ENCODE results near the gene HSD11B2. TPM values are rescaled to one million over a fixed set of nuclear protein-coding genes. Genes with fewer than 3 reads are reported as not detected.

HSD11B2 gene
- total and polyA plus RNA-seq, 10 of the 15 experiments (the other 5 are each of a cell fraction or from before 2014, with no cell fraction given): 0.09 to 0.34 (median 0.21) TPM; not detected in 2

GRCh38 chr16:67442581-67443255 is 11.8 kb downstream of the HSD11B2 start:
- Histone ChIP-seq H3K4me3 (no peak overlapping the region), H3K36me3 (ENCODE audit: control insufficient read depth in 2 of 2, insufficient read depth in 2 of 2, low read length in 1 of 2) (peaks cover 4 to 21% of the 10 kb centered on the region in 2 experiments), H2AFZ (ENCODE audit: control insufficient read depth, low read depth, low read length) (no peak overlapping the region), H3K79me2 (ENCODE audit: control insufficient read depth, insufficient read depth, low read length) (no peaks in the 10 kb centered on the region), H3K9ac (ENCODE audit: control insufficient read depth, insufficient read depth, low read length) (no peak overlapping the region), H3K27ac (ENCODE audit: control insufficient read depth, insufficient read depth) (no peak overlapping the region), H3K4me2 (ENCODE audit: control insufficient read depth, insufficient read depth) (no peak overlapping the region), H3K27me3 (replicated peaks in 1 of 2; ENCODE audit: control insufficient read depth in 2 of 2, insufficient read depth in 2 of 2, low read length in 1 of 2) (no peaks in the 10 kb centered on the region), H4K20me1 (ENCODE audit: control insufficient read depth, insufficient read depth) (0 out of 2 replicates have a peak, but pooled peaks cover 4% of the 10 kb centered on the region), H3K4me1 (ENCODE audit: control insufficient read depth, insufficient read depth, low read length) (peaks cover 5% of the 10 kb centered on the region), H3K9me3 (replicated peaks; ENCODE audit: control insufficient read depth, insufficient read depth, low read length) (no peaks in the 10 kb centered on the region)
- ChIA-PET POLR2A (no interaction called here), CTCF (interaction anchor here (1.6 to 7.7 kb wide), 2 partner anchors 10 to 16 kb away, joined by 4 to 84 read pairs; no protein-coding TSS in a partner anchor), SMC1A (ENCODE audit: uncharacterized antibody, unreplicated experiment) (no interaction called here), RAD21 (ENCODE audit: unreplicated experiment) (no interaction called here)
- TF ChIP-seq NFYB (IDR thresholded peaks at IDR 0.05; ENCODE audit: insufficient read depth, low read depth, low read length) (no peak), HDAC6 (IDR thresholded peaks at IDR 0.05; ENCODE audit: unreplicated experiment) (no peak), ZBTB33 (IDR thresholded peaks at IDR 0.05) (no peak), ZNF384 (IDR thresholded peaks at IDR 0.05; ENCODE audit: borderline replicate concordance, low read depth, low read length) (no peak), CBX5 (IDR thresholded peaks at IDR 0.05; ENCODE audit: low read depth) (no peak), RELA (IDR thresholded peaks at IDR 0.05; ENCODE audit: borderline replicate concordance, partially characterized antibody) (no peak), ZNF274 (IDR thresholded peaks at IDR 0.05; ENCODE audit: insufficient read depth, insufficient read length) (no peak), POLR2A (IDR thresholded peaks at IDR 0.05; ENCODE audit: low read depth, low read length) (no peak; the same call in 1 of the 2 replicates), NRF1 (conservative IDR thresholded peaks at IDR 0.05; ENCODE audit: low read depth, low read length) (no peak), NR2C1 (IDR thresholded peaks at IDR 0.05) (no peak)
- in situ Hi-C loops (cut with MboI): no loop called here
- DNase-seq (ENCODE audit: low read depth, low spot score) (no peak), ATAC-seq (no peak), FAIRE-seq (no peak)
- WGBS (ENCODE audit: insufficient coverage, insufficient replicate concordance, low lambda C conversion rate, missing lambda C conversion rate): 97% methylated on average over 13 of the region's 13 CpGs
- intact Hi-C loops (cut with micrococcal nuclease; ENCODE audit: unreplicated experiment): no loop called here
- no TSS peak for BruUV-seq (replicated peaks)
